Posterior vena cava (tissue), 2 donors: Measurements from ENCODE around the gene GNAI2. TPM values are rescaled to one million over a fixed set of nuclear protein-coding genes. Genes with fewer than 3 reads are reported as not detected.
A peak's percentile ranks its signal among the peaks of the same experiment; 100 is the strongest.
"Not testable (repeated sequence)": the region's sequence is repeated elsewhere in the genome, so short reads cannot be mapped to it uniquely, and the experiment has no call there.

Source experiments
- DNase-seq: peaks from one replicate; pipeline ENCODE4 v3.0.0-alpha.2; 2020; ENCODE audit warnings: low spot score
- intact Hi-C, 2 donors: fragments of 100-400 bp; cut with DNase I; formaldehyde crosslinking; loops; one replicate each; pipeline versions ENCODE4 v1.14.1 to v1.14.2; 2022 to 2023
- total RNA-seq, 2 donors: library from RNA; stranded (reverse); fragmentation: NEBNext Ultra II Directional; extraction: Animal tissue kit (Norgen Biotek cat#: 25700); gene quantifications; one replicate each; pipeline ENCODE4 v1.2.1, GENCODE V29; 2021
- donor health status: DM: yes; HTN: yes; CAD: no.
- donor health status: DM: yes; HTN: yes; CAD: no.

GNAI2 gene
- total RNA-seq, 2 donors from 2014 or later = 261 to 265 TPM

- DNase-seq = no peak
- intact Hi-C loops = no loop called here
These were observed 33.5 kb downstream of the GNAI2 start for GRCh38 chr3:50269460-50269859.

- DNase-seq = peak; percentile 74
These were observed 34.0 kb downstream of the GNAI2 start for GRCh38 chr3:50269977-50270413.

GRCh38 chr3:50270422-50271224 lies 34.6 kb downstream of the GNAI2 start:
- intact Hi-C loops = loop anchor here (2.0 to 5.0 kb wide), 3 partner anchors 43 to 1533 kb away; no protein-coding TSS in a partner anchor
- DNase-seq = no peak

More at GRCh38 chr3:50269977-50270413, 34.0 kb downstream of the GNAI2 start:
- intact Hi-C loops = loop anchor here (2.0 to 5.0 kb wide), 3 partner anchors 43 to 1533 kb away; no protein-coding TSS in a partner anchor

- no peak for DNase-seq
- intact Hi-C loops = loop anchor here (2.0 to 5.0 kb wide), 3 partner anchors 44 to 1534 kb away; no protein-coding TSS in a partner anchor
These were observed 35.4 kb downstream of the GNAI2 start for GRCh38 chr3:50271314-50271936.

- intact Hi-C loops = loop anchor here (2.0 to 5.0 kb wide), 3 partner anchors 45 to 1535 kb away; no protein-coding TSS in a partner anchor
- not testable (repeated sequence) for DNase-seq
These were observed 36.5 kb downstream of the GNAI2 start for GRCh38 chr3:50272538-50272910.

GRCh38 chr3:50272911-50273688 lies 37.1 kb downstream of the GNAI2 start:
- DNase-seq = peak; percentile 96
- intact Hi-C loops = loop anchor here (2.0 to 5.0 kb wide), 3 partner anchors 46 to 1536 kb away; no protein-coding TSS in a partner anchor

GRCh38 chr3:50273689-50274065 lies 37.7 kb downstream of the GNAI2 start:
- intact Hi-C loops = loop anchor here (2.0 to 5.0 kb wide), 3 partner anchors 46 to 1536 kb away; no protein-coding TSS in a partner anchor
- no peak for DNase-seq

- DNase-seq = no peak
- intact Hi-C loops = loop anchor here (5.0 kb wide), 4 partner anchors 47 to 1537 kb away; partner anchors contain the start of gene GNAT1 (in 1 of the 2)
These were observed 38.5 kb downstream of the GNAI2 start for GRCh38 chr3:50274371-50275104.

GRCh38 chr3:50275141-50275995 lies 39.4 kb downstream of the GNAI2 start:
- no peak for DNase-seq

GRCh38 chr3:50275996-50276761 lies 40.2 kb downstream of the GNAI2 start:
- no peak for DNase-seq
- intact Hi-C loops = loop anchor here in 1 of 2 donors (5.0 kb wide), 2 partner anchors 84 to 1009 kb away; partner anchors contain the start of gene GNAT1

More at GRCh38 chr3:50275141-50275995, 39.4 kb downstream of the GNAI2 start:
- intact Hi-C loops = loop anchor here in 1 of 2 donors (5.0 kb wide), 2 partner anchors 83 to 1008 kb away; partner anchors contain the start of gene GNAT1

- intact Hi-C loops = loop anchor here in 1 of 2 donors (5.0 kb wide), 2 partner anchors 84 to 1009 kb away; partner anchors contain the start of gene GNAT1
- DNase-seq = no peak
These were observed 40.7 kb downstream of the GNAI2 start for GRCh38 chr3:50276762-50277101.

GRCh38 chr3:50278123-50278879 lies 42.3 kb downstream of the GNAI2 start:
- intact Hi-C loops = loop anchor here in 1 of 2 donors (5.0 kb wide), 2 partner anchors 86 to 1011 kb away; partner anchors contain the start of gene GNAT1

GRCh38 chr3:50278880-50279224 lies 42.8 kb downstream of the GNAI2 start, which contains the start of gene LSMEM2:
TSS of gene LSMEM2 (plus strand) at chr3:50279087. CDS start at chr3:50279114, 27 bp downstream.
- no peak for DNase-seq
- intact Hi-C loops = loop anchor here in 1 of 2 donors (5.0 kb wide), 2 partner anchors 87 to 1012 kb away; partner anchors contain the start of gene GNAT1

More at GRCh38 chr3:50278123-50278879, 42.3 kb downstream of the GNAI2 start:
- no peak for DNase-seq

GRCh38 chr3:50279255-50280016 lies 43.4 kb downstream of the GNAI2 start:
- no peak for DNase-seq
- intact Hi-C loops = loop anchor here in 1 of 2 donors (5.0 kb wide), 2 partner anchors 87 to 1012 kb away; partner anchors contain the start of gene GNAT1

GRCh38 chr3:50284121-50284520 lies 48.1 kb downstream of the GNAI2 start:
- DNase-seq, intact Hi-C loops: not testable (repeated sequence)
